Small intestine (tissue), 7 donors: ENCODE results near the gene CHID1. TPM values are rescaled to one million over a fixed set of nuclear protein-coding genes. Genes with fewer than 3 reads are reported as not detected.

ENCODE experiments used
- DNase-seq, 2 donors: peaks; one replicate each; pipeline versions ENCODE4 v3.0.0 to v3.0.0-alpha.2; 2013
- FAIRE-seq: peaks from 2 replicates; lab custom pipeline; 2012; peaks lifted over from hg19 to GRCh38; lab: Jason Lieb, UNC
- H3K27ac ChIP-seq, 3 donors: one replicate each; pipeline ENCODE4 v1.5.1; 2013; ENCODE audit warnings: low read length in 2 of 3, mild to moderate bottlenecking in 2 of 3, control low read depth in 1 of 3, inconsistent platforms in 1 of 3, low read depth in 1 of 3, moderate library complexity in 1 of 3
- H3K27me3 ChIP-seq, 3 donors: one replicate each; pipeline ENCODE4 v1.6.1; 2013; ENCODE audit warnings: low read length in 3 of 3, inconsistent platforms in 1 of 3; ENCODE audit not compliant: control insufficient read depth in 3 of 3, insufficient read depth in 3 of 3
- H3K36me3 ChIP-seq, 3 donors: one replicate each; pipeline ENCODE4 v1.6.1; 2013; ENCODE audit warnings: low read length in 3 of 3, inconsistent platforms in 1 of 3, low read depth in 1 of 3, mild to moderate bottlenecking in 1 of 3, moderate library complexity in 1 of 3; ENCODE audit not compliant: control insufficient read depth in 3 of 3, insufficient read depth in 2 of 3
- H3K4me1 ChIP-seq, 3 donors: one replicate each; pipeline ENCODE4 v1.6.1; 2013; ENCODE audit warnings: low read length in 2 of 3, inconsistent platforms in 1 of 3, low read depth in 1 of 3, mild to moderate bottlenecking in 1 of 3, moderate library complexity in 1 of 3; ENCODE audit not compliant: control insufficient read depth in 3 of 3, insufficient read depth in 2 of 3
- H3K4me3 ChIP-seq, 3 donors: one replicate each; pipeline ENCODE4 v1.5.1; 2013; ENCODE audit warnings: low read length in 3 of 3, control low read depth in 1 of 3, inconsistent platforms in 1 of 3, low read depth in 1 of 3, mild to moderate bottlenecking in 1 of 3, moderate library complexity in 1 of 3
- H3K9me3 ChIP-seq, 2 donors: one replicate each; pipeline ENCODE4 v1.6.1; 2013; ENCODE audit warnings: low read depth in 1 of 2, low read length in 1 of 2; ENCODE audit not compliant: control insufficient read depth in 2 of 2, insufficient read depth in 1 of 2
- WGBS, 3 donors: extraction: QIAGEN DNeasy Blood & Tissue Kit; methylation state at CpG; one replicate each; pipeline ENCODE4 v1.1.7; 2013; 5-methylcytosine and 5-hydroxymethylcytosine counted together
- polyA plus RNA-seq, 4 donors: library from polyadenylated mRNA; stranded (reverse) in 3 of 4; unstranded in 1 of 4; fragments of 200-250 nt in 3 of 4; fragments of 120-200 nt in 1 of 4; gene quantifications; one replicate each; pipeline versions ENCODE4 v1.2.1 to v1.2.3, GENCODE V29; 2013
- donor health status: healthy with polysubstance abuse.
- donor health status: control.
- donor health status: control.
- donor health status: Bipolar disorder and iron deficiency.
- donor health status: healthy.

The CHID1 gene
- polyA plus RNA-seq, 4 donors: 13.6 to 94.4 (median 42.1) TPM

GRCh38 chr11:872799-873198, 37.8 kb downstream of the CHID1 start:
- no peaks in the 10 kb centered on the region for H3K27me3 ChIP-seq
- DNase-seq (no peak), FAIRE-seq (no peak)
- H3K36me3 ChIP-seq: peaks cover 0 to 70% (median 0%) of the 10 kb centered on the region in 3 donors
- H3K4me3 ChIP-seq: no peak overlapping the region
- no peaks in the 10 kb centered on the region for H3K9me3 ChIP-seq
- H3K4me1 ChIP-seq: no peaks in the 10 kb centered on the region
- 84 to 89% (median 85%) methylated on average over 9 of the region's 9 CpGs for WGBS, 3 donors
- H3K27ac ChIP-seq: no peak overlapping the region

DNA sequence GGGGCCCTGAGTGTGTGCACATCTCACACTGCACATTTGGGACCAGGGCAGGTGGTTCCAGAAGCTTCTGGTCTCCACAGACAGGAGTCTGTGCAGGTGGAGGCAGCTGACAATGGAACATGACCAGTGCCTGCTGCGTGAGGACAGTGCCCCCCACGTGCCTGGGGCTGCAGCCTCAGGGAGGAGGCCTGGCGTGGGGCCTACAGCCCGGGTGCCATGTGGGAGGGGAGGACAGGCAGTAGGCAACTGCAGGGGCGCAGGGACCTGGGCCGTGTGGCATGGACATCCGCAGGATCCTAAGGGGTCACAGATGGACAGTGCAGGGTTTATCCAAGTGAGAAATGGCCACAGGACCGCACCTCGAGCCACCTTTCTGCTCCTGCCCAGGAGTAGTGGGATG, 39.1 kb downstream of the CHID1 start:
- Histone ChIP-seq H3K27me3 (no peaks in the 10 kb centered on the region), H3K4me1 (no peaks in the 10 kb centered on the region), H3K4me3 (no peak overlapping the region), H3K9me3 (no peaks in the 10 kb centered on the region), H3K36me3 (peaks cover 0 to 67% (median 0%) of the 10 kb centered on the region in 3 donors), H3K27ac (no peak overlapping the region)
- FAIRE-seq (no peak), DNase-seq (no peak)
- 72 to 77% (median 76%) methylated on average over 9 of the region's 9 CpGs for WGBS, 3 donors

DNA sequence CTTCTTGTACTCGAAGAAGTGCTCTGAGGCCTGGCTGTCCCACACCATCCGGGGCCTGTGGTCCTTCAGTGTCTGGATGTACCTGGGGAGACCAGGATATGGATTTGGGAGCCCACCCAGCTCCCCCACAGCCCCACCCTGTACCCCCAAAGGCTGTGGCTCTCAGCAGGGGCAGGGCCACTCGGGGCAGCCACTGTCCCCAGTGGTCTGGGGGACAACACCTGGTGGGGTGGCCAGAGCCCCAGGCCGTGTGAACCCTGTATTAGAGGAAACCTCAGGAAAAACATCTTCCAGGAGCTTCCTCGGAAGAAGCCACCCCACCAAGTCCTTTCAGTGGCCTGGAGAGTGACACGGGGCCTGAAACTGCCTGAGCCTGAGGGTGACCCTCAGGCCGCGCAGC, 40.2 kb downstream of the CHID1 start:
- DNase-seq (no peak), FAIRE-seq (no peak)
- Histone ChIP-seq H3K27me3 (no peaks in the 10 kb centered on the region), H3K27ac (no peak overlapping the region), H3K36me3 (peaks cover 0 to 67% (median 0%) of the 10 kb centered on the region in 3 donors), H3K4me1 (no peaks in the 10 kb centered on the region), H3K4me3 (no peak overlapping the region), H3K9me3 (no peaks in the 10 kb centered on the region)
- 90 to 95% (median 93%) methylated on average over 7 to 8 of the region's 8 CpGs for WGBS, 3 donors

DNA sequence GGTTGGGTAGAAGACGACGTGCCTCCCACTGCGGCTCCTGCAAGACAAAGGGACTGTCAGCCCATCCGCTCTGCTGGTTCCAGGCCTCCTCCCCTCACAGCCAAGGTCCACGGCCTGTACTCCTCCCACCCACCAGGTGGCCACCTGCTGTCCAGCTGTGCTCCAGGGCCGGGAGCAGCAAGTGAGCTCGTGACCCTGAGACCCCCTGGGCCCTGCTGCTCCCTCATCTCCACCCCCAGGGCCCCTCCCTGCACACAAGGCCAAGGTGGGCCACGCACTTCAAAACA, 40.5 kb downstream of the CHID1 start:
- no peak overlapping the region for H3K4me3 ChIP-seq
- no peak for FAIRE-seq
- H3K27me3 ChIP-seq: no peaks in the 10 kb centered on the region
- WGBS, 3 donors: 73 to 76% (median 74%) methylated on average over 8 of the region's 8 CpGs
- H3K36me3 ChIP-seq: peaks cover 0 to 67% (median 0%) of the 10 kb centered on the region in 3 donors
- no peak for DNase-seq
- no peak overlapping the region for H3K27ac ChIP-seq
- H3K9me3 ChIP-seq: no peaks in the 10 kb centered on the region
- H3K4me1 ChIP-seq: no peaks in the 10 kb centered on the region

- no peak for FAIRE-seq
- Histone ChIP-seq H3K4me3 (no peak overlapping the region), H3K4me1 (no peaks in the 10 kb centered on the region), H3K36me3 (peaks cover 0 to 66% (median 0%) of the 10 kb centered on the region in 3 donors), H3K9me3 (no peaks in the 10 kb centered on the region), H3K27me3 (no peaks in the 10 kb centered on the region), H3K27ac (no peak overlapping the region)
- WGBS, 3 donors: 90 to 95% (median 90%) methylated on average over 24 to 25 of the region's 25 CpGs
- DNase-seq: no peak
Measured at GRCh38 chr11:869399-870126, 41.0 kb downstream of the CHID1 start.

- Histone ChIP-seq H3K4me3 (no peak overlapping the region), H3K4me1 (peaks cover 0 to 3% (median 0%) of the 10 kb centered on the region in 3 donors), H3K27ac (no peak overlapping the region), H3K9me3 (no peaks in the 10 kb centered on the region), H3K27me3 (no peaks in the 10 kb centered on the region), H3K36me3 (peaks cover 0 to 66% (median 0%) of the 10 kb centered on the region in 3 donors)
- 89 to 92% (median 91%) methylated on average over 12 of the region's 12 CpGs for WGBS, 3 donors
- FAIRE-seq: no peak
- DNase-seq: no peak
Measured at GRCh38 chr11:868802-869201, 41.8 kb downstream of the CHID1 start.

DNA sequence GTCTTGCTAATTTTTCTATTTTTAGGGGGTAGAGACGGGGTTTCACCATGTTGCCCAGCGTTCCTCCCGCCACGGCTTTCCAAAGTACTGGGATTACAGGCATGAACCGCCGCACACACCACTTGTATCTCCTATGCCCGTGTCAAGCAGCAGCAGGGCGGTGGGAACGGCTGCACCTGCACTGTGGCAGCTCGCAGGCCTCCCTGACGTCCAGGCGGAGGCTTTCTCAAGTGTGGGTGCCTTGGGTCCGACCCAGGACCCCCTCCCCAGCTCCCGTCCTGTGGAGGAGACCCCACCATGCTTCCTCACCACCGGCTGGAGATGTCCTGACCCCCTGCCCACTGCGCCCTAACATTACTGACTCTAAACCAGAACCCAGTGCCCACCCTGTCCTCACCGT, 42.2 kb downstream of the CHID1 start:
- DNase-seq (no peak), FAIRE-seq (no peak)
- Histone ChIP-seq H3K9me3 (no peaks in the 10 kb centered on the region), H3K27ac (no peak overlapping the region), H3K27me3 (no peaks in the 10 kb centered on the region), H3K4me3 (no peak overlapping the region), H3K4me1 (peaks cover 0 to 8% (median 0%) of the 10 kb centered on the region in 3 donors), H3K36me3 (peaks cover 0 to 69% (median 0%) of the 10 kb centered on the region in 3 donors)
- WGBS, 3 donors: 87 to 96% (median 91%) methylated on average over 16 to 17 of the region's 17 CpGs

GRCh38 chr11:867856-868358, 42.7 kb downstream of the CHID1 start:
- no peak overlapping the region for H3K27ac ChIP-seq

More at GRCh38 chr11:867856-868358, 42.7 kb downstream of the CHID1 start:
- no peak overlapping the region for H3K4me3 ChIP-seq
- peaks cover 0 to 70% (median 0%) of the 10 kb centered on the region in 3 donors for H3K36me3 ChIP-seq
- DNase-seq (no peak), FAIRE-seq (no peak)
- no peaks in the 10 kb centered on the region for H3K9me3 ChIP-seq
- peaks cover 0 to 12% (median 0%) of the 10 kb centered on the region in 3 donors for H3K4me1 ChIP-seq
- no peaks in the 10 kb centered on the region for H3K27me3 ChIP-seq
- 82 to 89% (median 84%) methylated on average over 8 of the region's 8 CpGs for WGBS, 3 donors
